Panc1 (cell line): Measurements from ENCODE around the gene EPB41L5.

Experiments used
- CTCF ChIP-seq: fragments of 450-650 bp; IDR thresholded peaks from 2 replicates; pipeline ENCODE4 v1.5.1; 2017; ENCODE audit warnings: mild to moderate bottlenecking
- POLR2AphosphoS5 ChIP-seq: IDR thresholded peaks from 2 replicates; pipeline ENCODE4 v1.6.1; 2012; ENCODE audit warnings: mild to moderate bottlenecking, low read depth, low read length, moderate library complexity
- SIN3A ChIP-seq: IDR thresholded peaks from 2 replicates; pipeline ENCODE4 v1.6.1; 2012; ENCODE audit warnings: low read depth, mild to moderate bottlenecking, low read length, moderate library complexity, borderline replicate concordance; ENCODE audit not compliant: insufficient read depth
- TCF7L2 ChIP-seq: IDR thresholded peaks from 2 replicates; pipeline ENCODE4 v1.6.1; 2011; ENCODE audit warnings: mild to moderate bottlenecking, low read depth, low read length, inconsistent platforms

- TF ChIP-seq CTCF (peak; percentile 80), TCF7L2 (no peak), SIN3A (no peak), POLR2AphosphoS5 (no peak)
Observed at GRCh38 chr2:120174963-120175581, 162.2 kb downstream of the EPB41L5 start.
